Measurements from ENCODE around the gene CENPP. TPM values are rescaled to one million over a fixed set of nuclear protein-coding genes. Genes with fewer than 3 reads are reported as not detected.

Gene CENPP
- total RNA-seq, 4 donors from 2014 or later = 14.1 to 39.5 (median 19.2) TPM

GRCh38 chr9:92385477-92385876, 59.7 kb downstream of the CENPP start:
- no peak overlapping the region for H3K4me3 ChIP-seq
- no peak for DNase-seq (ENCODE audit: low spot score in 2 of 2)
- H3K27me3 ChIP-seq = no peaks in the 10 kb centered on the region
- H3K4me1 ChIP-seq = peaks cover 9% of the 10 kb centered on the region
- no peaks in the 10 kb centered on the region for H3K36me3 ChIP-seq
- WGBS = 45% methylated on average over 6 of the region's 6 CpGs
- no peaks in the 10 kb centered on the region for H3K9me3 ChIP-seq
- H3K27ac ChIP-seq = peak overlapping the region; percentile 51
- no peak for TF ChIP-seq POLR2AphosphoS5 (IDR thresholded peaks at IDR 0.05)

GRCh38 chr9:92385953-92386352, 60.2 kb downstream of the CENPP start:
- WGBS = 51% methylated on average over 4 of the region's 4 CpGs

GRCh38 chr9:92392690-92393089, 66.9 kb downstream of the CENPP start:
- Histone ChIP-seq H3K4me1 (peaks cover 5% of the 10 kb centered on the region), H3K27ac (no peak overlapping the region), H3K9me3 (no peaks in the 10 kb centered on the region), H3K27me3 (no peaks in the 10 kb centered on the region), H3K36me3 (no peaks in the 10 kb centered on the region), H3K4me3 (no peak overlapping the region)
- WGBS = 89% methylated on average over 2 of the region's 2 CpGs
- TF ChIP-seq CTCF (IDR thresholded peaks at IDR 0.05) = no peak
- no peak for TF ChIP-seq POLR2A (IDR thresholded peaks at IDR 0.05)
- TF ChIP-seq EP300 (IDR thresholded peaks at IDR 0.05) = no peak
- TF ChIP-seq POLR2AphosphoS5 (IDR thresholded peaks at IDR 0.05) = no peak
- DNase-seq (ENCODE audit: low spot score in 2 of 2) = no peak

More at GRCh38 chr9:92385953-92386352, 60.2 kb downstream of the CENPP start:
- Histone ChIP-seq H3K27me3 (no peaks in the 10 kb centered on the region), H3K4me1 (peaks cover 9% of the 10 kb centered on the region), H3K27ac (peak overlapping the region; percentile 51), H3K4me3 (no peak overlapping the region), H3K9me3 (no peaks in the 10 kb centered on the region), H3K36me3 (no peaks in the 10 kb centered on the region)
- no peak for TF ChIP-seq CTCF (IDR thresholded peaks at IDR 0.05)
- no peak for TF ChIP-seq EP300 (IDR thresholded peaks at IDR 0.05)
- no peak for TF ChIP-seq POLR2A (IDR thresholded peaks at IDR 0.05)
- no peak for TF ChIP-seq POLR2AphosphoS5 (IDR thresholded peaks at IDR 0.05)
- no peak for DNase-seq (ENCODE audit: low spot score in 2 of 2)

GRCh38 chr9:92393686-92394085, 67.9 kb downstream of the CENPP start:
- no peak for DNase-seq (ENCODE audit: low spot score in 2 of 2)
- no peak overlapping the region for H3K27ac ChIP-seq
- H3K36me3 ChIP-seq = no peaks in the 10 kb centered on the region
- no peaks in the 10 kb centered on the region for H3K27me3 ChIP-seq
- TF ChIP-seq POLR2AphosphoS5 (IDR thresholded peaks at IDR 0.05) (no peak), POLR2A (IDR thresholded peaks at IDR 0.05) (no peak), CTCF (IDR thresholded peaks at IDR 0.05) (no peak), EP300 (IDR thresholded peaks at IDR 0.05) (no peak)
- H3K4me1 ChIP-seq = peaks cover 5% of the 10 kb centered on the region
- H3K9me3 ChIP-seq = no peaks in the 10 kb centered on the region
- no peak overlapping the region for H3K4me3 ChIP-seq
- 14% methylated on average over 1 of the region's 1 CpG for WGBS

- TF ChIP-seq EP300 (IDR thresholded peaks at IDR 0.05) (no peak), POLR2AphosphoS5 (IDR thresholded peaks at IDR 0.05) (no peak), POLR2A (IDR thresholded peaks at IDR 0.05) (no peak), CTCF (IDR thresholded peaks at IDR 0.05) (no peak)
- 68% methylated on average over 1 of the region's 1 CpG for WGBS
- Histone ChIP-seq H3K27ac (no peak overlapping the region), H3K4me1 (peaks cover 5% of the 10 kb centered on the region), H3K27me3 (no peaks in the 10 kb centered on the region), H3K4me3 (no peak overlapping the region), H3K36me3 (no peaks in the 10 kb centered on the region), H3K9me3 (no peaks in the 10 kb centered on the region)
- DNase-seq (ENCODE audit: low spot score in 2 of 2) = no peak
Observed at GRCh38 chr9:92395617-92396016, 69.9 kb downstream of the CENPP start.

- Histone ChIP-seq H3K36me3 (no peaks in the 10 kb centered on the region), H3K4me1 (peaks cover 3% of the 10 kb centered on the region), H3K27ac (no peak overlapping the region), H3K4me3 (no peak overlapping the region), H3K9me3 (no peaks in the 10 kb centered on the region), H3K27me3 (no peaks in the 10 kb centered on the region)
- WGBS = 90% methylated on average over 3 of the region's 3 CpGs
- no peak for DNase-seq (ENCODE audit: low spot score in 2 of 2)
- TF ChIP-seq EP300 (IDR thresholded peaks at IDR 0.05) = no peak
- no peak for TF ChIP-seq POLR2A (IDR thresholded peaks at IDR 0.05)
- TF ChIP-seq POLR2AphosphoS5 (IDR thresholded peaks at IDR 0.05) = no peak
- TF ChIP-seq CTCF (IDR thresholded peaks at IDR 0.05) = no peak
Observed at GRCh38 chr9:92397853-92398252, 72.1 kb downstream of the CENPP start.

Data from suprapubic skin (tissue), 4 donors.